Measurements from ENCODE around the gene CHCHD1. TPM values are rescaled to one million over a fixed set of nuclear protein-coding genes. Genes with fewer than 3 reads are reported as not detected.

Gene CHCHD1
- total and polyA plus RNA-seq, 4 donors = 13.2 to 58.9 (median 21.9) TPM

GRCh38 chr10:73743327-73743904 lies 38.4 kb upstream of the CHCHD1 start:
- 34 to 35% methylated on average over 6 of the region's 6 CpGs for WGBS, 2 donors
- ATAC-seq (ENCODE audit: low FRiP score) = no peak
- peak overlapping the region; percentile 80 to 84 for H3K4me3 ChIP-seq (ENCODE audit: low read length in 2 of 2)
- no peaks in the 10 kb centered on the region for H3K9me3 ChIP-seq (ENCODE audit: control insufficient read depth, low read length)
- DNase-seq = no peak
- H3K36me3 ChIP-seq (ENCODE audit: control insufficient read depth in 1 of 2, insufficient read depth in 2 of 2, low read length in 1 of 2) = no peaks in the 10 kb centered on the region
- H3K27me3 ChIP-seq (ENCODE audit: control insufficient read depth in 1 of 2, insufficient read depth in 2 of 2, low read length in 1 of 2) = no peaks in the 10 kb centered on the region
- intact Hi-C loops (cut with DNase I) = no loop called here
- peaks cover 0 to 11% of the 10 kb centered on the region in 2 donors for H3K4me1 ChIP-seq (ENCODE audit: control insufficient read depth in 1 of 2, insufficient read depth in 2 of 2, low read length in 2 of 2)
- peak overlapping the region; percentile 97 to 100 for H3K27ac ChIP-seq (ENCODE audit: low read depth in 1 of 2, low read length in 2 of 2)

- DNase-seq (peak; percentile 98 to 99), ATAC-seq (ENCODE audit: low FRiP score) (peak; percentile 98)
- H3K36me3 ChIP-seq (ENCODE audit: control insufficient read depth in 1 of 2, insufficient read depth in 2 of 2, low read length in 1 of 2) = peaks cover 0 to 2% of the 10 kb centered on the region in 2 donors
- 0% methylated on average over 36 of the region's 36 CpGs for WGBS, 2 donors
- intact Hi-C loops (cut with DNase I) = no loop called here
- H3K27ac ChIP-seq (ENCODE audit: low read depth in 1 of 2, low read length in 2 of 2) = peak within 1 kb of the TSS; percentile 97 to 100
- peak within 1 kb of the TSS; percentile 86 to 95 for H3K4me3 ChIP-seq (ENCODE audit: low read length in 2 of 2)
- no peaks in the 10 kb centered on the region for H3K27me3 ChIP-seq (ENCODE audit: control insufficient read depth in 1 of 2, insufficient read depth in 2 of 2, low read length in 1 of 2)
- peaks cover 0 to 11% of the 10 kb centered on the region in 2 donors for H3K4me1 ChIP-seq (ENCODE audit: control insufficient read depth in 1 of 2, insufficient read depth in 2 of 2, low read length in 2 of 2)
- H3K9me3 ChIP-seq (ENCODE audit: control insufficient read depth, low read length) = no peaks in the 10 kb centered on the region
Measured at GRCh38 chr10:73743905-73744663, 37.8 kb upstream of the CHCHD1 start, which contains the start of gene SEC24C. Gene SEC24C, plus strand, starts transcription at chr10:73744372. Its CDS starts 2,461 bp downstream, at chr10:73746833.

GRCh38 chr10:73744664-73744975 lies 37.2 kb upstream of the CHCHD1 start:
- Histone ChIP-seq H3K27ac (ENCODE audit: low read depth in 1 of 2, low read length in 2 of 2) (peak overlapping the region; percentile 49 to 97), H3K9me3 (ENCODE audit: control insufficient read depth, low read length) (no peaks in the 10 kb centered on the region), H3K4me3 (ENCODE audit: low read length in 2 of 2) (peak overlapping the region; percentile 86 to 95), H3K27me3 (ENCODE audit: control insufficient read depth in 1 of 2, insufficient read depth in 2 of 2, low read length in 1 of 2) (no peaks in the 10 kb centered on the region), H3K36me3 (ENCODE audit: control insufficient read depth in 1 of 2, insufficient read depth in 2 of 2, low read length in 1 of 2) (peaks cover 0 to 2% of the 10 kb centered on the region in 2 donors), H3K4me1 (ENCODE audit: control insufficient read depth in 1 of 2, insufficient read depth in 2 of 2, low read length in 2 of 2) (peaks cover 0 to 11% of the 10 kb centered on the region in 2 donors)
- ATAC-seq (ENCODE audit: low FRiP score) = peak; percentile 41
- peak; percentile 78 to 86 for DNase-seq
- intact Hi-C loops (cut with DNase I) = no loop called here
- WGBS, 2 donors = 0 to 1% methylated on average over 10 of the region's 10 CpGs

GRCh38 chr10:73746721-73747120 lies 35.1 kb upstream of the CHCHD1 start:
- peaks cover 0 to 6% of the 10 kb centered on the region in 2 donors for H3K36me3 ChIP-seq (ENCODE audit: control insufficient read depth in 1 of 2, insufficient read depth in 2 of 2, low read length in 1 of 2)
- H3K4me3 ChIP-seq (ENCODE audit: low read length in 2 of 2) = no peak overlapping the region
- no peaks in the 10 kb centered on the region for H3K9me3 ChIP-seq (ENCODE audit: control insufficient read depth, low read length)
- intact Hi-C loops (cut with DNase I) = no loop called here
- 73 to 84% methylated on average over 2 of the region's 2 CpGs for WGBS, 2 donors
- no peak overlapping the region for H3K27ac ChIP-seq (ENCODE audit: low read depth in 1 of 2, low read length in 2 of 2)
- H3K27me3 ChIP-seq (ENCODE audit: control insufficient read depth in 1 of 2, insufficient read depth in 2 of 2, low read length in 1 of 2) = no peaks in the 10 kb centered on the region
- ATAC-seq (ENCODE audit: low FRiP score) = no peak
- H3K4me1 ChIP-seq (ENCODE audit: control insufficient read depth in 1 of 2, insufficient read depth in 2 of 2, low read length in 2 of 2) = peaks cover 0 to 11% of the 10 kb centered on the region in 2 donors
- no peak for DNase-seq

- no peaks in the 10 kb centered on the region for H3K9me3 ChIP-seq (ENCODE audit: control insufficient read depth, low read length)
- no peaks in the 10 kb centered on the region for H3K27me3 ChIP-seq (ENCODE audit: control insufficient read depth in 1 of 2, insufficient read depth in 2 of 2, low read length in 1 of 2)
- peaks cover 7 to 13% of the 10 kb centered on the region in 2 donors for H3K36me3 ChIP-seq (ENCODE audit: control insufficient read depth in 1 of 2, insufficient read depth in 2 of 2, low read length in 1 of 2)
- DNase-seq = no peak
- no peak overlapping the region for H3K4me3 ChIP-seq (ENCODE audit: low read length in 2 of 2)
- H3K4me1 ChIP-seq (ENCODE audit: control insufficient read depth in 1 of 2, insufficient read depth in 2 of 2, low read length in 2 of 2) = peaks cover 0 to 8% of the 10 kb centered on the region in 2 donors
- WGBS, 2 donors = 85 to 90% methylated on average over 1 of the region's 1 CpG
- H3K27ac ChIP-seq (ENCODE audit: low read depth in 1 of 2, low read length in 2 of 2) = no peak overlapping the region
- intact Hi-C loops (cut with DNase I) = no loop called here
- ATAC-seq (ENCODE audit: low FRiP score) = no peak
Measured at GRCh38 chr10:73750819-73751218, 31.0 kb upstream of the CHCHD1 start.

- Histone ChIP-seq H3K36me3 (ENCODE audit: control insufficient read depth in 1 of 2, insufficient read depth in 2 of 2, low read length in 1 of 2) (peaks cover 10 to 13% of the 10 kb centered on the region in 2 donors), H3K4me1 (ENCODE audit: control insufficient read depth in 1 of 2, insufficient read depth in 2 of 2, low read length in 2 of 2) (no peaks in the 10 kb centered on the region), H3K27ac (ENCODE audit: low read depth in 1 of 2, low read length in 2 of 2) (no peak overlapping the region), H3K4me3 (ENCODE audit: low read length in 2 of 2) (no peak overlapping the region), H3K9me3 (ENCODE audit: control insufficient read depth, low read length) (no peaks in the 10 kb centered on the region), H3K27me3 (ENCODE audit: control insufficient read depth in 1 of 2, insufficient read depth in 2 of 2, low read length in 1 of 2) (no peaks in the 10 kb centered on the region)
- 29 to 31% methylated on average over 1 of the region's 1 CpG for WGBS, 2 donors
- intact Hi-C loops (cut with DNase I) = no loop called here
- ATAC-seq (ENCODE audit: low FRiP score) (no peak), DNase-seq (no peak)
Measured at GRCh38 chr10:73756183-73756582, 25.7 kb upstream of the CHCHD1 start.

GRCh38 chr10:73758704-73759511 lies 22.9 kb upstream of the CHCHD1 start:
- DNase-seq = no peak
- no peaks in the 10 kb centered on the region for H3K4me1 ChIP-seq (ENCODE audit: control insufficient read depth in 1 of 2, insufficient read depth in 2 of 2, low read length in 2 of 2)
- intact Hi-C loops (cut with DNase I) = no loop called here
- 83% methylated on average over 9 of the region's 9 CpGs for WGBS, 2 donors
- H3K36me3 ChIP-seq (ENCODE audit: control insufficient read depth in 1 of 2, insufficient read depth in 2 of 2, low read length in 1 of 2) = peaks cover 21% of the 10 kb centered on the region in 2 donors
- H3K27me3 ChIP-seq (ENCODE audit: control insufficient read depth in 1 of 2, insufficient read depth in 2 of 2, low read length in 1 of 2) = no peaks in the 10 kb centered on the region
- H3K4me3 ChIP-seq (ENCODE audit: low read length in 2 of 2) = no peak overlapping the region
- no peak overlapping the region for H3K27ac ChIP-seq (ENCODE audit: low read depth in 1 of 2, low read length in 2 of 2)
- no peak for ATAC-seq (ENCODE audit: low FRiP score)
- no peaks in the 10 kb centered on the region for H3K9me3 ChIP-seq (ENCODE audit: control insufficient read depth, low read length)

GRCh38 chr10:73759512-73760115 lies 22.2 kb upstream of the CHCHD1 start:
- intact Hi-C loops (cut with DNase I) = no loop called here
- ATAC-seq (ENCODE audit: low FRiP score) (no peak), DNase-seq (no peak)
- no peaks in the 10 kb centered on the region for H3K27me3 ChIP-seq (ENCODE audit: control insufficient read depth in 1 of 2, insufficient read depth in 2 of 2, low read length in 1 of 2)
- H3K27ac ChIP-seq (ENCODE audit: low read depth in 1 of 2, low read length in 2 of 2) = no peak overlapping the region
- no peaks in the 10 kb centered on the region for H3K9me3 ChIP-seq (ENCODE audit: control insufficient read depth, low read length)
- peaks cover 22 to 24% of the 10 kb centered on the region in 2 donors for H3K36me3 ChIP-seq (ENCODE audit: control insufficient read depth in 1 of 2, insufficient read depth in 2 of 2, low read length in 1 of 2)
- H3K4me3 ChIP-seq (ENCODE audit: low read length in 2 of 2) = no peak overlapping the region
- 64 to 68% methylated on average over 5 of the region's 5 CpGs for WGBS, 2 donors
- H3K4me1 ChIP-seq (ENCODE audit: control insufficient read depth in 1 of 2, insufficient read depth in 2 of 2, low read length in 2 of 2) = no peaks in the 10 kb centered on the region
